GM12873 (cell line): Measurements from ENCODE around the gene LRIT3.

ENCODE experiments used
- TF ChIP-seq, protein P1 (sequence below): IDR thresholded peaks from 2 replicates; pipeline ENCODE4 v1.5.1; 2012; ENCODE audit warnings: low read depth, mild to moderate bottlenecking, moderate library complexity, low read length, control low read depth; ENCODE audit not compliant: insufficient read depth; ENCODE audit errors: missing control alignments

LRIT3 gene

DNA sequence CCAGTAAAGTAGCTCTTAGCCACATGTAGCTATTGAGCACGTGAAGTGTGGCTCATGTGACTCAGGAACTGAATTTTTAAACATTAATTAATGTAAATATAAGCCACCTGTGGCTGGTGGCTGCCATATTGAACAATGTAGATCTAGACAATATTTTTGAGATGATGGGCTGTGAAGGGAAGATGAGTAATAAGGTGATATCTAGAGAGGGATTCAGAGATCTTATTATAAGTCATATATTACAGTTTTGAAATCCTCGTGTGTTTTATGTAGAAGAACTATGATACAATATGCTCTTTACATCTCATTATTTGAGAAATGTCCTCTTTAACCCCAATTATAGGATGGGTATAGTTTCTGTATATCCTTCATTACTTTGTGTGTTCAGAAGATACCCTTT lies 26.7 kb upstream of the LRIT3 start:
- TF ChIP-seq, protein P1, sequence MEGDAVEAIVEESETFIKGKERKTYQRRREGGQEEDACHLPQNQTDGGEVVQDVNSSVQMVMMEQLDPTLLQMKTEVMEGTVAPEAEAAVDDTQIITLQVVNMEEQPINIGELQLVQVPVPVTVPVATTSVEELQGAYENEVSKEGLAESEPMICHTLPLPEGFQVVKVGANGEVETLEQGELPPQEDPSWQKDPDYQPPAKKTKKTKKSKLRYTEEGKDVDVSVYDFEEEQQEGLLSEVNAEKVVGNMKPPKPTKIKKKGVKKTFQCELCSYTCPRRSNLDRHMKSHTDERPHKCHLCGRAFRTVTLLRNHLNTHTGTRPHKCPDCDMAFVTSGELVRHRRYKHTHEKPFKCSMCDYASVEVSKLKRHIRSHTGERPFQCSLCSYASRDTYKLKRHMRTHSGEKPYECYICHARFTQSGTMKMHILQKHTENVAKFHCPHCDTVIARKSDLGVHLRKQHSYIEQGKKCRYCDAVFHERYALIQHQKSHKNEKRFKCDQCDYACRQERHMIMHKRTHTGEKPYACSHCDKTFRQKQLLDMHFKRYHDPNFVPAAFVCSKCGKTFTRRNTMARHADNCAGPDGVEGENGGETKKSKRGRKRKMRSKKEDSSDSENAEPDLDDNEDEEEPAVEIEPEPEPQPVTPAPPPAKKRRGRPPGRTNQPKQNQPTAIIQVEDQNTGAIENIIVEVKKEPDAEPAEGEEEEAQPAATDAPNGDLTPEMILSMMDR: no peak

- TF ChIP-seq, protein P1: peak; percentile 40
Observed at GRCh38 chr4:109826719-109827118, 21.2 kb upstream of the LRIT3 start.

GRCh38 chr4:109827672-109828071 lies 20.2 kb upstream of the LRIT3 start, which contains the start of gene RRH:
Gene RRH, plus strand, starts transcription at chr4:109827972. Its CDS starts 56 bp downstream, at chr4:109828028.
- TF ChIP-seq, protein P1: no peak

GRCh38 chr4:109833756-109834155 lies 14.2 kb upstream of the LRIT3 start:
- TF ChIP-seq, protein P1: no peak

- TF ChIP-seq, protein P1: no peak
Observed at GRCh38 chr4:109836985-109837384, 10.9 kb upstream of the LRIT3 start.

GRCh38 chr4:109846395-109847098 lies 1.4 kb upstream of the LRIT3 start:
- TF ChIP-seq, protein P1: no peak

DNA sequence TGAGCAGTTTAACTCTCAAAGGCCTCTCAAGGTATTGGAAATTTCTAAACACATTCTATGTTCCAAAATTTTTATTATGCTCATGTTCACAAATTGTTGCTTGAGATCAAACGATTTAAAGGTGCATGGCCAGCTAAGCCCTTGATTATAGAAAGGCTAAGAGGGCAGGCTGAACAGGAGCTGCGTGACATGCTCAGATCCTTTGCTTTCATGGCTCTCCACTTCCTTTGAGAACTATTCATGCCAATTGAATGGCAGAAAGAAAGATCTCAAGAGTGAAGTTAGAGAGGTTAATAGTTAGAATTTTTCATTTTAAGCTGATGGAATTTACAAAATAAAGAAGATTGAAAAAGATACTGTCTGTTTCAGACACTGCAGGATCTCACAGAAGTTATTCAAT lies 594 bp downstream of the LRIT3 start:
- TF ChIP-seq, protein P1: no peak
